PFSK-1 (cell line): ENCODE measurements around the gene ARMC3.

ENCODE experiments used
- POLR2AphosphoS5 ChIP-seq: IDR thresholded peaks from 2 replicates; pipeline ENCODE4 v1.6.1; 2012; ENCODE audit warnings: low read depth, mild to moderate bottlenecking, control low read depth, low read length, moderate library complexity
- SIN3A ChIP-seq: IDR thresholded peaks from 2 replicates; pipeline ENCODE4 v1.6.1; 2012; ENCODE audit warnings: mild to moderate bottlenecking, low read length, moderate library complexity, borderline replicate concordance; ENCODE audit not compliant: insufficient read depth
- TAF1 ChIP-seq: IDR thresholded peaks from 2 replicates; pipeline ENCODE4 v1.6.1; 2012; ENCODE audit warnings: low read length, control low read depth, borderline replicate concordance; ENCODE audit not compliant: insufficient read depth
- TF ChIP-seq, protein P1 (sequence below), 2 experiments: IDR thresholded peaks; 2 replicates each; pipeline versions ENCODE4 v1.6.1 to v1.8.0; 2011 to 2012; ENCODE audit warnings: low read depth in 2 of 2, low read length in 2 of 2, control low read depth in 1 of 2, inconsistent platforms in 1 of 2, mild to moderate bottlenecking in 1 of 2, moderate library complexity in 1 of 2; ENCODE audit not compliant: insufficient read depth in 1 of 2

DNA sequence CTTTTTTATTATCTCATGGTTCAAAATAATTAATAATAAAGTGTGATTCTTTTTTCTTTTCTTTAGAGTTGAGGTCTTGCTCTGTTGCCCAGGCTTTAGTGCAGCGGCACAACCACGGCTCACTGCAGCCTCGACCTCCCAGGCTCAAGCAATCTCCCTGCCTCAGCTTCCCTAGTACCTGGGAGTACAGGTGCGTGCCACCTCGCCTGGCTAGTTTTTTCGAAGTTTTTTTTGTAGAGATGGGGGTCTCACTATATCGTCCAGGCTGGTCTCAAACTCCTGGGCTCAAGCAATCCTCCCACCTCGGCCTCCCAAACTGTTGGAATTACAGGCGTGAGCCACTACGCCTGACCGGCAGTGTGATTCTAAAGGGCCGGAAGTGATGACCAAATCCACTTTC is 139.5 kb downstream of the ARMC3 start:
- TF ChIP-seq TAF1: no peak
- no peak for TF ChIP-seq POLR2AphosphoS5
- no peak for TF ChIP-seq SIN3A
- TF ChIP-seq, protein P1, sequence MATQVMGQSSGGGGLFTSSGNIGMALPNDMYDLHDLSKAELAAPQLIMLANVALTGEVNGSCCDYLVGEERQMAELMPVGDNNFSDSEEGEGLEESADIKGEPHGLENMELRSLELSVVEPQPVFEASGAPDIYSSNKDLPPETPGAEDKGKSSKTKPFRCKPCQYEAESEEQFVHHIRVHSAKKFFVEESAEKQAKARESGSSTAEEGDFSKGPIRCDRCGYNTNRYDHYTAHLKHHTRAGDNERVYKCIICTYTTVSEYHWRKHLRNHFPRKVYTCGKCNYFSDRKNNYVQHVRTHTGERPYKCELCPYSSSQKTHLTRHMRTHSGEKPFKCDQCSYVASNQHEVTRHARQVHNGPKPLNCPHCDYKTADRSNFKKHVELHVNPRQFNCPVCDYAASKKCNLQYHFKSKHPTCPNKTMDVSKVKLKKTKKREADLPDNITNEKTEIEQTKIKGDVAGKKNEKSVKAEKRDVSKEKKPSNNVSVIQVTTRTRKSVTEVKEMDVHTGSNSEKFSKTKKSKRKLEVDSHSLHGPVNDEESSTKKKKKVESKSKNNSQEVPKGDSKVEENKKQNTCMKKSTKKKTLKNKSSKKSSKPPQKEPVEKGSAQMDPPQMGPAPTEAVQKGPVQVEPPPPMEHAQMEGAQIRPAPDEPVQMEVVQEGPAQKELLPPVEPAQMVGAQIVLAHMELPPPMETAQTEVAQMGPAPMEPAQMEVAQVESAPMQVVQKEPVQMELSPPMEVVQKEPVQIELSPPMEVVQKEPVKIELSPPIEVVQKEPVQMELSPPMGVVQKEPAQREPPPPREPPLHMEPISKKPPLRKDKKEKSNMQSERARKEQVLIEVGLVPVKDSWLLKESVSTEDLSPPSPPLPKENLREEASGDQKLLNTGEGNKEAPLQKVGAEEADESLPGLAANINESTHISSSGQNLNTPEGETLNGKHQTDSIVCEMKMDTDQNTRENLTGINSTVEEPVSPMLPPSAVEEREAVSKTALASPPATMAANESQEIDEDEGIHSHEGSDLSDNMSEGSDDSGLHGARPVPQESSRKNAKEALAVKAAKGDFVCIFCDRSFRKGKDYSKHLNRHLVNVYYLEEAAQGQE (IDR thresholded peaks at IDR 0.05; ENCODE audit: insufficient read depth in 1 of 2, low read depth in 2 of 2, low read length in 2 of 2): no peak
